HepG2 (cell line): ENCODE data around the gene RERE. TPM values are rescaled to one million over a fixed set of nuclear protein-coding genes. Genes with fewer than 3 reads are reported as not detected.

Source experiments
- ATAC-seq: fragments of 200-7000 bp; cut with Tn5 transposase; 3 replicates; pipeline ENCODE4 v1.9.1; 2020; ENCODE audit warnings: mild to moderate bottlenecking, moderate library complexity
- BruUV-seq: library from RNA; stranded (reverse); fragments of 400-500 nt; replicated peaks from 2 replicates; lab custom pipeline; 2021; lab: Mats Ljungman, UMichigan
- CTCF ChIA-PET: fragments of 300-600 bp; formaldehyde crosslinking; extraction: SDS; loops from one replicate; lab custom pipeline; 2021; ENCODE audit warnings: low total read pairs, inconsistent platforms, low intra/inter-chr PET ratio; lab: Yijun Ruan, JAX
- POLR2A ChIA-PET: fragments of 350-600 bp; sonication (Branson Sonifier 250); formaldehyde crosslinking; loops from one replicate; lab custom pipeline; 2020; ENCODE audit warnings: antibody characterized with exemption, inconsistent platforms; lab: Yijun Ruan, JAX
- DNase-seq: peaks from one replicate; pipeline ENCODE4 v3.0.0-alpha.2; 2015; ENCODE audit warnings: low spot score
- FAIRE-seq: peaks from 3 replicates; lab custom pipeline; 2011; peaks lifted over from hg19 to GRCh38; lab: Jason Lieb, UNC
- H2AFZ ChIP-seq: one replicate; pipeline ENCODE4 v1.6.1; 2011; ENCODE audit warnings: low read length, inconsistent platforms
- H3K27ac ChIP-seq: fragments of 300-600 bp; 3 replicates; pipeline ENCODE4 v1.8.0; 2011; ENCODE audit warnings: mixed run types, mild to moderate bottlenecking, mixed read lengths, low read length, inconsistent platforms; ENCODE audit not compliant: insufficient read depth; ENCODE audit errors: extremely low read length
- H3K27me3 ChIP-seq, 2 experiments: fragments of 200-600 bp in 1 of 2; 2 replicates in 1 of 2; 3 replicates in 1 of 2; pipeline versions ENCODE4 v1.6.0 to v1.8.0; 2011; ENCODE audit warnings: low read length in 2 of 2, mild to moderate bottlenecking in 2 of 2, moderate library complexity in 2 of 2, inconsistent platforms in 1 of 2; ENCODE audit not compliant: insufficient read depth in 2 of 2, control insufficient read depth in 1 of 2
- H3K36me3 ChIP-seq, 2 experiments: fragments of 200-600 bp in 1 of 2; replicated peaks in 1 of 2; 2 replicates in 1 of 2; 3 replicates in 1 of 2; pipeline versions ENCODE4 v1.5.1 to v1.8.0; 2011; ENCODE audit warnings: low read length in 2 of 2, inconsistent platforms in 1 of 2; ENCODE audit not compliant: insufficient read depth in 2 of 2, control insufficient read depth in 1 of 2
- H3K4me1 ChIP-seq: 2 replicates; pipeline ENCODE4 v1.5.1; 2012; ENCODE audit warnings: low read length, inconsistent platforms; ENCODE audit not compliant: insufficient read depth
- H3K4me2 ChIP-seq: 2 replicates; pipeline ENCODE4 v1.6.0; 2011; ENCODE audit warnings: low read depth, low read length, inconsistent platforms
- H3K4me3 ChIP-seq, 3 experiments: fragments of 200-600 bp in 1 of 3; sonication (generic), shearing (Covaris generic) in 1 of 3; replicated peaks in 1 of 3; 2 replicates each; pipeline ENCODE4 v1.5.1; 2011 to 2016; ENCODE audit warnings: low read length in 3 of 3, inconsistent platforms in 2 of 3, low read depth in 2 of 3, mild to moderate bottlenecking in 2 of 3, control low read depth in 1 of 3, mixed read lengths in 1 of 3; ENCODE audit not compliant: insufficient read depth in 1 of 3
- H3K79me2 ChIP-seq: one replicate; pipeline ENCODE4 v1.6.1; 2011; ENCODE audit warnings: low read length, inconsistent platforms; ENCODE audit not compliant: insufficient read depth
- H3K9ac ChIP-seq: 2 replicates; pipeline ENCODE4 v1.6.0; 2011; ENCODE audit warnings: mild to moderate bottlenecking, low read depth, low read length, inconsistent platforms; ENCODE audit not compliant: insufficient read depth
- H3K9me3 ChIP-seq: 2 replicates; pipeline ENCODE4 v1.5.1; 2012; ENCODE audit warnings: mild to moderate bottlenecking, low read length
- H4K20me1 ChIP-seq: 2 replicates; pipeline ENCODE4 v1.6.0; 2011; ENCODE audit warnings: inconsistent platforms, mild to moderate bottlenecking, low read length, moderate library complexity; ENCODE audit not compliant: insufficient read depth
- PCBP2 ChIP-seq: fragments of 200-400 bp; formaldehyde crosslinking; optimal IDR thresholded peaks from 2 replicates; pipeline ENCODE3; 2018; ENCODE audit warnings: low read length, low read depth; ENCODE audit not compliant: poor library complexity, severe bottlenecking
- STAG1 ChIP-seq: sonication (generic); formaldehyde crosslinking; IDR thresholded peaks from 2 replicates; pipeline ENCODE4 v1.4.0; 2020; ENCODE audit warnings: missing genetic modification reagents
- ZBTB1 ChIP-seq: sonication (generic); formaldehyde crosslinking; IDR thresholded peaks from 2 replicates; pipeline ENCODE4 v1.4.0; 2020; ENCODE audit warnings: missing genetic modification reagents, borderline replicate concordance
- ZNF235 ChIP-seq: sonication (generic); formaldehyde crosslinking; IDR thresholded peaks from 2 replicates; pipeline ENCODE4 v1.8.1; 2023; ENCODE audit warnings: mild to moderate bottlenecking, missing genetic modification reagents, borderline replicate concordance
- ZNF382 ChIP-seq: sonication (generic); formaldehyde crosslinking; IDR thresholded peaks from 2 replicates; pipeline ENCODE4 v1.5.0; 2020; ENCODE audit warnings: missing genetic modification reagents, mild to moderate bottlenecking, borderline replicate concordance
- ZNF441 ChIP-seq: sonication (generic); formaldehyde crosslinking; IDR thresholded peaks from 2 replicates; pipeline ENCODE4 v1.7.0; 2021; ENCODE audit warnings: missing genetic modification reagents, borderline replicate concordance
- ZNF543 ChIP-seq: sonication (generic); formaldehyde crosslinking; IDR thresholded peaks from 2 replicates; pipeline ENCODE4 v1.4.0; 2020; ENCODE audit warnings: mild to moderate bottlenecking, missing genetic modification reagents
- ZNF563 ChIP-seq: sonication (generic); formaldehyde crosslinking; IDR thresholded peaks from 2 replicates; pipeline ENCODE4 v1.8.0; 2022; ENCODE audit warnings: mild to moderate bottlenecking, moderate library complexity, missing genetic modification reagents
- WGBS: methylation state at CpG from one replicate; pipeline ENCODE4 v1.1.6; 2017; ENCODE audit warnings: low lambda C conversion rate; 5-methylcytosine and 5-hydroxymethylcytosine counted together
- in situ Hi-C: cut with HindIII; loops from 2 replicates; pipeline ENCODE4 v1.10.0; 2017; ENCODE audit warnings: low pct_unique_long_range_greater_than_20kb; ENCODE audit not compliant: extremely low pct_ligation_motif_present
- intact Hi-C: fragments of 100-400 bp; cut with micrococcal nuclease; formaldehyde crosslinking; loops from one replicate; pipeline ENCODE4 v1.10.0; 2022; ENCODE audit not compliant: unreplicated experiment
- polyA plus RNA-seq, 8 experiments: library from polyadenylated mRNA; depleted of rRNA in 3 of 8; stranded (reverse) in 7 of 8; unstranded in 1 of 8; fragments of >200 nt; fragmentation: Illumina TruSeq in 4 of 8; extraction: Trizol in 4 of 8; gene quantifications; 2 replicates each; pipeline versions ENCODE4 v1.2.1 to v1.2.3, GENCODE V29; 2011 to 2016; ENCODE audit warnings: low read depth in 4 of 8, missing spikeins in 1 of 8, mixed read lengths in 1 of 8; ENCODE audit not compliant: insufficient read depth in 1 of 8
- total RNA-seq, 5 experiments: library from RNA; depleted of rRNA; stranded (reverse); fragments of >200 nt; fragmentation: Illumina TruSeq; extraction: Trizol; gene quantifications; 2 replicates each; pipeline ENCODE4 v1.2.3, GENCODE V29; 2016; ENCODE audit warnings: low read depth in 1 of 5
- TF ChIP-seq, protein P1 (sequence below): sonication (generic); formaldehyde crosslinking; IDR thresholded peaks from 2 replicates; pipeline ENCODE4 v1.4.0; 2020; ENCODE audit warnings: missing genetic modification reagents
- TF ChIP-seq, protein P2 (sequence below), 2 experiments: IDR thresholded peaks; 2 replicates each; pipeline ENCODE4 v1.6.1; 2011 to 2012; ENCODE audit warnings: low read length in 2 of 2, borderline replicate concordance in 1 of 2, low read depth in 1 of 2, mild to moderate bottlenecking in 1 of 2, moderate library complexity in 1 of 2
- TF ChIP-seq, protein P3 (sequence below): sonication (generic); formaldehyde crosslinking; IDR thresholded peaks from 2 replicates; pipeline ENCODE4 v1.5.0; 2020; ENCODE audit warnings: mild to moderate bottlenecking, missing genetic modification reagents, moderate library complexity

Gene RERE
- total and polyA plus RNA-seq, 2 of the 13 experiments (the other 11 are each of a cell fraction or from before 2014, with no cell fraction given): 18.3 to 21.9 TPM

DNA sequence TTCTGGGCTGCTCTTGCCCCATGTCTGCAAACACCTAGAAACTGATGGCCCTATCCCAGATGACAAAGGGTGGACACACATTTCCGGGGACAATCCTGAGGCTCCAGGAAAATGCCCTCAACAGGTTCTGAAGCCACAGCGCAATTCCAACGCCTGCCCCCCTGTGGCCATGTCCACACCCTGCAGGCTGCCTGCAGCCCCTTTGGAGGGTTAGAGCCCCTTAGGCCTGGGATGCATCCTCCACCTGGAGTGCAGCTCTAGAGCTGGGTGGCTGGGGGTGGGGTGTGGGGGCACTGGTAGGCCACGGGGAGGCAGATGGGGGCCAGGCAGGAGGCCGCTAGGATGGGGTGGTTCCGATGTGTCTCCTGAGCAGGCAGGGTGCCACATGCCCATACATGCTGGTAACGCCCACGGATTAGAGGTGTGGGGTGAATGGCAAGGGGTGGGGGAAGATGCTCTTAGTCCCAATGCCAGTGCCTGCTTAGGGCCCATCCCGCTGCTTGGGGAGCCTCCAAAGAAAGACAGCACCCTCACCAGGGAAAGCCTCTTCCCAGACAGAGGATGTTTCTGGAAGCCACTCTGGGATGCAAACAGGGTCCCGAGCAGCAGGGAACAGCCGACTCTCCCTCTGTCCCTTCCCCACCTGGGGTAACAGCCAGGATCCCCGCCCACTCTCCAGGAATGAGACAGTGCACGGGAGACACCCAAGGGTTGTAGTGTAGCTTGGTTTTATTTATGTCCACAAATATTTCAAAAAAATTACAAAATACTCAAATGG is 465.6 kb downstream of the RERE start:
- FAIRE-seq: peak; percentile 34
- 85% methylated on average over 5 of the region's 13 CpGs for whole genome bisulfite sequencing
- peaks cover 6% of the 10 kb centered on the region; the same call in 1 of the 2 replicates for H4K20me1 ChIP-seq
- no peak overlapping the region for H3K27ac ChIP-seq
- H3K9me3 ChIP-seq: no peaks in the 10 kb centered on the region
- H3K4me1 ChIP-seq: peaks cover 21% of the 10 kb centered on the region
- CTCF ChIA-PET: interaction anchor here (1.2 to 1.5 kb wide), 2 partner anchors 377 to 390 kb away, joined by 4 to 9 read pairs; partner anchors contain the start of gene PARK7
- ATAC-seq: peak; percentile 52
- no peak overlapping the region for H3K4me2 ChIP-seq
- DNase-seq: peak; percentile 45
- peaks cover 23 to 32% of the 10 kb centered on the region in 2 experiments for H3K36me3 ChIP-seq
- BruUV-seq: no TSS peak
- POLR2A ChIA-PET: no interaction called here
- H3K79me2 ChIP-seq: no peaks in the 10 kb centered on the region
- H3K27me3 ChIP-seq: peaks cover 0 to 6% of the 10 kb centered on the region in 2 experiments; a peak in 3 of 5 replicates
- in situ Hi-C loops: no loop called here
- H2AFZ ChIP-seq: no peak overlapping the region
- H3K9ac ChIP-seq: no peak overlapping the region
- no peak overlapping the region for H3K4me3 ChIP-seq
- intact Hi-C loops: no loop called here
- TF ChIP-seq, protein P1, sequence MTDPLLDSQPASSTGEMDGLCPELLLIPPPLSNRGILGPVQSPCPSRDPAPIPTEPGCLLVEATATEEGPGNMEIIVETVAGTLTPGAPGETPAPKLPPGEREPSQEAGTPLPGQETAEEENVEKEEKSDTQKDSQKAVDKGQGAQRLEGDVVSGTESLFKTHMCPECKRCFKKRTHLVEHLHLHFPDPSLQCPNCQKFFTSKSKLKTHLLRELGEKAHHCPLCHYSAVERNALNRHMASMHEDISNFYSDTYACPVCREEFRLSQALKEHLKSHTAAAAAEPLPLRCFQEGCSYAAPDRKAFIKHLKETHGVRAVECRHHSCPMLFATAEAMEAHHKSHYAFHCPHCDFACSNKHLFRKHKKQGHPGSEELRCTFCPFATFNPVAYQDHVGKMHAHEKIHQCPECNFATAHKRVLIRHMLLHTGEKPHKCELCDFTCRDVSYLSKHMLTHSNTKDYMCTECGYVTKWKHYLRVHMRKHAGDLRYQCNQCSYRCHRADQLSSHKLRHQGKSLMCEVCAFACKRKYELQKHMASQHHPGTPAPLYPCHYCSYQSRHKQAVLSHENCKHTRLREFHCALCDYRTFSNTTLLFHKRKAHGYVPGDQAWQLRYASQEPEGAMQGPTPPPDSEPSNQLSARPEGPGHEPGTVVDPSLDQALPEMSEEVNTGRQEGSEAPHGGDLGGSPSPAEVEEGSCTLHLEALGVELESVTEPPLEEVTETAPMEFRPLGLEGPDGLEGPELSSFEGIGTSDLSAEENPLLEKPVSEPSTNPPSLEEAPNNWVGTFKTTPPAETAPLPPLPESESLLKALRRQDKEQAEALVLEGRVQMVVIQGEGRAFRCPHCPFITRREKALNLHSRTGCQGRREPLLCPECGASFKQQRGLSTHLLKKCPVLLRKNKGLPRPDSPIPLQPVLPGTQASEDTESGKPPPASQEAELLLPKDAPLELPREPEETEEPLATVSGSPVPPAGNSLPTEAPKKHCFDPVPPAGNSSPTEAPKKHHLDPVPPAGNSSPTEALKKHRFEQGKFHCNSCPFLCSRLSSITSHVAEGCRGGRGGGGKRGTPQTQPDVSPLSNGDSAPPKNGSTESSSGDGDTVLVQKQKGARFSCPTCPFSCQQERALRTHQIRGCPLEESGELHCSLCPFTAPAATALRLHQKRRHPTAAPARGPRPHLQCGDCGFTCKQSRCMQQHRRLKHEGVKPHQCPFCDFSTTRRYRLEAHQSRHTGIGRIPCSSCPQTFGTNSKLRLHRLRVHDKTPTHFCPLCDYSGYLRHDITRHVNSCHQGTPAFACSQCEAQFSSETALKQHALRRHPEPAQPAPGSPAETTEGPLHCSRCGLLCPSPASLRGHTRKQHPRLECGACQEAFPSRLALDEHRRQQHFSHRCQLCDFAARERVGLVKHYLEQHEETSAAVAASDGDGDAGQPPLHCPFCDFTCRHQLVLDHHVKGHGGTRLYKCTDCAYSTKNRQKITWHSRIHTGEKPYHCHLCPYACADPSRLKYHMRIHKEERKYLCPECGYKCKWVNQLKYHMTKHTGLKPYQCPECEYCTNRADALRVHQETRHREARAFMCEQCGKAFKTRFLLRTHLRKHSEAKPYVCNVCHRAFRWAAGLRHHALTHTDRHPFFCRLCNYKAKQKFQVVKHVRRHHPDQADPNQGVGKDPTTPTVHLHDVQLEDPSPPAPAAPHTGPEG (CRISPR knock-in tag): no peak
- TF ChIP-seq ZNF382 (CRISPR knock-in tag) (no peak), PCBP2 (no peak), STAG1 (CRISPR knock-in tag) (peak; percentile 54), ZNF563 (0 out of 2 replicates have a peak, but pooled peaks have one; percentile 6), ZNF543 (CRISPR knock-in tag) (no peak), ZNF441 (CRISPR knock-in tag) (no peak), ZBTB1 (CRISPR knock-in tag) (no peak), ZNF235 (CRISPR knock-in tag) (no peak)
- TF ChIP-seq, protein P2, sequence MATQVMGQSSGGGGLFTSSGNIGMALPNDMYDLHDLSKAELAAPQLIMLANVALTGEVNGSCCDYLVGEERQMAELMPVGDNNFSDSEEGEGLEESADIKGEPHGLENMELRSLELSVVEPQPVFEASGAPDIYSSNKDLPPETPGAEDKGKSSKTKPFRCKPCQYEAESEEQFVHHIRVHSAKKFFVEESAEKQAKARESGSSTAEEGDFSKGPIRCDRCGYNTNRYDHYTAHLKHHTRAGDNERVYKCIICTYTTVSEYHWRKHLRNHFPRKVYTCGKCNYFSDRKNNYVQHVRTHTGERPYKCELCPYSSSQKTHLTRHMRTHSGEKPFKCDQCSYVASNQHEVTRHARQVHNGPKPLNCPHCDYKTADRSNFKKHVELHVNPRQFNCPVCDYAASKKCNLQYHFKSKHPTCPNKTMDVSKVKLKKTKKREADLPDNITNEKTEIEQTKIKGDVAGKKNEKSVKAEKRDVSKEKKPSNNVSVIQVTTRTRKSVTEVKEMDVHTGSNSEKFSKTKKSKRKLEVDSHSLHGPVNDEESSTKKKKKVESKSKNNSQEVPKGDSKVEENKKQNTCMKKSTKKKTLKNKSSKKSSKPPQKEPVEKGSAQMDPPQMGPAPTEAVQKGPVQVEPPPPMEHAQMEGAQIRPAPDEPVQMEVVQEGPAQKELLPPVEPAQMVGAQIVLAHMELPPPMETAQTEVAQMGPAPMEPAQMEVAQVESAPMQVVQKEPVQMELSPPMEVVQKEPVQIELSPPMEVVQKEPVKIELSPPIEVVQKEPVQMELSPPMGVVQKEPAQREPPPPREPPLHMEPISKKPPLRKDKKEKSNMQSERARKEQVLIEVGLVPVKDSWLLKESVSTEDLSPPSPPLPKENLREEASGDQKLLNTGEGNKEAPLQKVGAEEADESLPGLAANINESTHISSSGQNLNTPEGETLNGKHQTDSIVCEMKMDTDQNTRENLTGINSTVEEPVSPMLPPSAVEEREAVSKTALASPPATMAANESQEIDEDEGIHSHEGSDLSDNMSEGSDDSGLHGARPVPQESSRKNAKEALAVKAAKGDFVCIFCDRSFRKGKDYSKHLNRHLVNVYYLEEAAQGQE (IDR thresholded peaks at IDR 0.05; ENCODE audit: borderline replicate concordance in 1 of 2, low read depth in 1 of 2, low read length in 2 of 2): no peak
- TF ChIP-seq, protein P3, sequence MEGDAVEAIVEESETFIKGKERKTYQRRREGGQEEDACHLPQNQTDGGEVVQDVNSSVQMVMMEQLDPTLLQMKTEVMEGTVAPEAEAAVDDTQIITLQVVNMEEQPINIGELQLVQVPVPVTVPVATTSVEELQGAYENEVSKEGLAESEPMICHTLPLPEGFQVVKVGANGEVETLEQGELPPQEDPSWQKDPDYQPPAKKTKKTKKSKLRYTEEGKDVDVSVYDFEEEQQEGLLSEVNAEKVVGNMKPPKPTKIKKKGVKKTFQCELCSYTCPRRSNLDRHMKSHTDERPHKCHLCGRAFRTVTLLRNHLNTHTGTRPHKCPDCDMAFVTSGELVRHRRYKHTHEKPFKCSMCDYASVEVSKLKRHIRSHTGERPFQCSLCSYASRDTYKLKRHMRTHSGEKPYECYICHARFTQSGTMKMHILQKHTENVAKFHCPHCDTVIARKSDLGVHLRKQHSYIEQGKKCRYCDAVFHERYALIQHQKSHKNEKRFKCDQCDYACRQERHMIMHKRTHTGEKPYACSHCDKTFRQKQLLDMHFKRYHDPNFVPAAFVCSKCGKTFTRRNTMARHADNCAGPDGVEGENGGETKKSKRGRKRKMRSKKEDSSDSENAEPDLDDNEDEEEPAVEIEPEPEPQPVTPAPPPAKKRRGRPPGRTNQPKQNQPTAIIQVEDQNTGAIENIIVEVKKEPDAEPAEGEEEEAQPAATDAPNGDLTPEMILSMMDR (CRISPR knock-in tag): peak; percentile 73
